ENCODE data around the gene KRTAP12-2.

- TF ChIP-seq CTCF (IDR thresholded peaks at IDR 0.05; ENCODE audit: extremely low read depth in 1 of 2, insufficient read depth in 1 of 2, low read depth in 1 of 2, low read length in 2 of 2): no peak
- TF ChIP-seq POLR2AphosphoS5 (IDR thresholded peaks at IDR 0.05; ENCODE audit: insufficient read depth, low read depth, low read length): no peak
- no peak for TF ChIP-seq MYC (IDR thresholded peaks at IDR 0.05; ENCODE audit: low read depth, low read length)
- TF ChIP-seq EZH2 (IDR thresholded peaks at IDR 0.05; ENCODE audit: borderline replicate concordance, low read depth, low read length, severe bottlenecking): no peak
Measured at GRCh38 chr21:44658913-44659595, 7.7 kb downstream of the KRTAP12-2 start.

All from endothelial cell of umbilical vein (primary cell).